ENCODE results near the gene TERT.

Gene TERT

DNA sequence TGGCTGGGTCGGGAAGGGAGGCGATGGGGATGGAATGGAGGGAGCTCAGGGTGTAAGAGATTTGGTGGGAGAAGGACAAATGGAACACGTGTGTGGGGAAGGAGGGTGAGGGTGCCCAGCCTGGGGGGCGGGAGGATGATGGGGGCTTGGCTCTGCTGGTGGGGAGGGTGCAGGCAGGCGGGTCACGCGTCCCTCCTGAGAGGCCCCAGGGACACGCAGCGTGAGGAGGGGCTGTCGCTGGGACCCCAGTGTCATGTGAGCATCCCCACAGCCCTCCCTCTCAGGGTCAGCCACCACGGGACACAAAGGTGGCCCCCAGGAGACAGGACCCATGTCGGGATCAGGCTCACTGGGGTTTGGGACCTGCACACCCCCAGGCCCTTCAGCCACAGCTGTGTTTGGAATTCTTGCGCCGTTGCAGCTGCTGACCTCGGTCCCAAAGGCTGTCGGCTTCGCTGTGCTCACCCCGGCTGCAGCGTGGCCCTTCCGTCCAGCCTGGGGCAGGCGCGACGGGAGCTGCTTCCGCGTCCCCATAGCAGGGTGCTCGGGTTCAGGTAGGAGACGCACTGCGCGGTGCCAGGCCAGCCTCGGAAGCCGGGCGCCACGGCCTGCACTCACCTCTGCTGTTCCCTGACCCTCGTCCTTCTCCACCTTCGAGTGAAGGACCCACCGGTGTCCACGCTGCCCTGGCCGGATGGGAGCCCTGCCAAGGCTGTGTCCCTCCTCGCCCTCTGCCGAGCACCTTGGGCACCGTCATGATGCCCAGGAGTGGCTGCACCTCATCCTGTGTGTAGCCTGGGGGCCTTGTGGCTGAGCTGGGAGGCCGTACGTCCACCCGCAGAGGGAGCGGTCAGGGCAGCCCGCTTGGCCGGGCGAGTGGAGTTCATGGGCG lies 88.1 kb downstream of the TERT start:
- DNase-seq (ENCODE audit: low read depth in 2 of 2), result no peak

DNA sequence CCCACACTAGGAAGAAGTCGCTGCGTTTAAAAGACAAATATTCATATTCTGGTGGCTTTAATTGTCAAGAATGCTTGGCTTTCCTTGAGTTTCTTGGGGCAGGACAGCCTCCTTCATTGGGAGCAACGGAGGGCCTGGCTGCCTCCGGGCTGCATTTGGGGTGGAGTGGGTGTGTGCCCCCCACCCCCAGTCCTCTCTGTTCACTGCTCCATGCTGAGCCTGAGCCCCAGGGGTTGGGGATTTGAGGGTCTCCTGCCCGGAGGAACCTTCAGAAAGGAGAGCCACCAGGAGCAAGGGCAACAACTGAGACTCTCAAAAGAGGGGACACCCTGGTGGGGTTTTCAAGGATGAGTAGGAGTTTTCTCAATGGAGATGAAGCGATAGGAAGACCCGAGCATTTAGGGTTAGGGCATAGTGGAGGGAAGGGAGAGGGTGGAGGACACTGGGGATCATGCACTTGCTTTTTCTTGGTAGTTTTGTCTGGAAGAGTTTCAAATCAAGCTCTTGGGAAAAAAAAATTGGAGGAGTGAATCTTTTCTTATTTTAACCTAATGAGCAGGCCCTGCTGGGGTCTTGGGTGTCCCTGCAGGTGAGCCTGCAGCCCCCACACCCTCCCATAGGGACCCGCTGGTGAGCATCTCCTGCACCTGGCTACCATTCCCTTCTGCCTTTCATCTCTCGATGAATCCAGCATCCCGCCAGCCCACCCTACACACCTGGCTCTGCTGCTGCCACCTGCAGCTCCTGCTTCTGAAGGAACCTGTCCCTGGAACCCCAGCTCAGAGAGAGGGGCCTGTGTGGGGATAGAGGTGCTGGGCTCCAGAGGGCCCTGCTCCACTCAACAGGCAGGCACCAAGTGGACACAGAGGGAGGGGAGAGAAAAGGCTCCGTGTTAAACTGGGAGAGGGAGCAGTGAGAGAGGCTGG lies 89.3 kb downstream of the TERT start:
- DNase-seq (ENCODE audit: low read depth in 2 of 2), result no peak

- DNase-seq (ENCODE audit: low read depth in 2 of 2), result no peak
These were observed 90.1 kb downstream of the TERT start for GRCh38 chr5:1204693-1205242.

DNA sequence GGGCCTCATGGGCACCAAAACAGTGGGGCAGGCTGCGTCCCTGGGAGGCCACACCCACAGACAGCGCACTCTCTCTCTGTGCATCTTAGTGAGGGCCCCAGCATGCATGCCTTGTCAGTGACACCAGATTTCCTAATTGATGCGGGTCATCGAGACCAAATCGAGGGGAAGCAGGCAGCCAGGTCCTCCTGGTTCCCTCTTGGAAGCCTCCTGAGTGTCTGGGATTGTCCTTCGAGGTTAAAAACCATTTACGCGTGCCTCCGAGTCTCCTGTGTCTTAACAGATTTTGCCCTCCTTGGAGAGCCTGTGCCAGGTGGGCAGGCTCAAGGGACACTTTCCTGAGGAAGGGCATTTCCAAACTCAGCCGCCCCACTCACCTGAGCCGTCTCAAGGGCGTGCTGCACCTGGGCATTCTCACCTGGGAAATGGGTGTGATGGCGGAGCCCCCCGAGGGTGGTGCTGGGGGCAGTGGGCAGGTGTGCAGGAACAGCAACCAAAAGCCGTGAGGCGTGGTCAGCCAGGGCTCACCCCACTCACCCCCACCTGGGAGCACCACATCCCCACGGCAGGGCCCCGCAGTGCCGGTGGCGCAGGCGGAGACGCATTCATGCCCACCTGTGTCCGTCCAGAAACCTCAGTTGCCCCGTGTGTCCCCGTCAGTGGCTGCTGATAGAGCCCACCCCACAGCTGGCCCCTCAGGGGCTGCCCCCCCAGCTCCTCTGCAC lies 90.7 kb downstream of the TERT start:
- DNase-seq (ENCODE audit: low read depth in 2 of 2), result no peak

DNA sequence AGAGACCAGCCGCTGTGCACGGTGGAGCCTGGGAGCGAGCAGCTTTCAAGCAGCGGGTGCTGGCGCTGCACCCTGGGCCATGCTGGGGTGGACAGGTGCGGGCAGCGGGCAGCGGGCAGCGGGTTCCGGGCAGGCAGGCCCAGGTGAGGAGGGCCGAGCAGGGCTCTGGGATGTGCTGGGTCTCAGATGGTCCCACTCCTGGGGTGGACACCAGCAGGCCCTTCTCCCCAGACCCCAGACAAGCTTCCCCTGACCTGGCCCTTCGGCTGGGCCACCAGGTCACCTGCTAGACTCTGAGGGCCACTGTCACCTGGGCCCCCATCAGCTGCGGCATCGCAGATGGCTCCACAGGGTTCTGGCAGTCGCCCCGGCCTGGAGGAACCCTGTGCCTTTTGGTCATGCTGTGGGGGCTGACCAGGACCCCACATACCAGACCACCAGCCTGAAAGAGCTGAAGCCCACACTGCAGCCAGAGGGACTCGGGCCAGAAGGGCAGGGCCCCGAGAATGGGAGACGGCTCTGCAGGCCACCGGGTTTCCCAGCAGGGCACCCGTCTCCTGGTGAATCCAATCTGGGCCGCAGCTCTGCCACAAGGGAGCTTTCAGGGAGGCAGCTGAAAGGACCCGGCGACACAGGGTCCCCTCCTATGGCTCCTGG lies 91.4 kb downstream of the TERT start:
- no peak for DNase-seq (ENCODE audit: low read depth in 2 of 2)
